ENCODE measurements around the gene ARHGAP26.

The ARHGAP26 gene

GRCh38 chr5:142852416-142853198 is 82.4 kb downstream of the ARHGAP26 start:
- no peak for DNase-seq

- no peak for DNase-seq
Measured at GRCh38 chr5:142853682-142854081, 83.5 kb downstream of the ARHGAP26 start.

GRCh38 chr5:142856269-142856782 is 86.1 kb downstream of the ARHGAP26 start:
- DNase-seq = no peak

- DNase-seq = no peak
Measured at GRCh38 chr5:142857405-142857804, 87.2 kb downstream of the ARHGAP26 start.

GRCh38 chr5:142859037-142859436 is 88.9 kb downstream of the ARHGAP26 start:
- DNase-seq = no peak

DNA sequence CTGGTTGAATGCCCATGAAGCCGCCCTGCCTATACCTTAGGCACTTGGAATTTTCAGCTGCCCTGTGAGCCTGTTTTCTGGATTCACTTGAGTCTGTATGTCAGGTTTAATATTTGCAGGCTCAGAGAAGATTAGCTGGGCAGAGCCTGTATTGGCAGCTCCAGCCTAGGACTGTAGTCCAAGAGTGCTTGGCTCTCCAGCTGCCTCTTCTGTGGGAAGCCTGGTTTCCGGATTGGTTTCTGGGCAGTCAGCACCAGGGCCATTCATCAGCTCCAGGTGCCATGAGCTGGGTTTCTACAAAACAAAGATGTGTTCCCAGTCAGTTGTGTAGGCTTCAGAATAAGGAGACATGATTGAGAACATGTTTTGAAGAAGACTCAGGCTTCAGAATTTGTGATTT is 90.1 kb downstream of the ARHGAP26 start:
- DNase-seq = no peak

GRCh38 chr5:142861011-142861410 is 90.8 kb downstream of the ARHGAP26 start:
- DNase-seq = no peak

DNA sequence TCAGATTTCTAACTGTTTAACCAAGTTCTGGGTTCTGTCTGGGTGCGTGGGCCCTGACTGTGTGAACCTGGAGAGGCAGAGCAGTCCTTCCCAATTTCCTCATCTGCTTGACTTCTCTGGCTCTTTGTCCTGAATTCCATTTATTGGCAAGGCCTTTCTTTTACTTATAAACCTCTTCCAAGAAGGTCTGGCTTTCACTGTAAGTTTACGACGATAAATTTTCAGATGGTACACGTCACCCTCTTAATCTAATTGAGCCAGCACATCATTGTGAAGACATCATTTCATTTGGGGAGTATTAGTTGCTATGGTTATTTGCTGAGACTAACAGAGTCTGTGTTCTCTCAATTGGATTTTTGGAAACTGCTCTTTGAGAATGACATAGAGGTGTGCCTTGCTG is 92.4 kb downstream of the ARHGAP26 start:
- DNase-seq = no peak

DNA sequence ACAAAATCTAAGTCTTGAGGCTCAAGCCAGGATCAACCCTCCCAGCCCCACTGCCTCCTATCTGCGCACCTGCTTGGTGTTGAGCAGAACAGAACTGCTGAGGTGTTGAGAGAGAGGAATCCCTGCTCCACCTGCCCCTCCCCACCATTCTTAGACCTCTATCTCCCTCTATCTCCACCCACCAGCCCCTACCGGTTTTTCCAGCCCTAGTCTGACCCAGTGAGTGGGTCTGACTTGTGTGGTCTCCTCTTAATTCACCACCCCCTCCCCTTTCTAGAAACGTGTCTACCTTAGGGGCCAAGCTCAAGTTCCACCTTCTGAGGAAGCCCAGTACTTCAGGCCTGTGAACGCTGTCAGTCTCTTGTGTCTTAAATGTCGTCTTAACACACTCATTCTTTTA is 93.7 kb downstream of the ARHGAP26 start:
- no peak for DNase-seq

GRCh38 chr5:142864290-142865260 is 94.4 kb downstream of the ARHGAP26 start:
- DNase-seq = no peak

GRCh38 chr5:142865631-142866030 is 95.5 kb downstream of the ARHGAP26 start:
- DNase-seq = no peak

DNA sequence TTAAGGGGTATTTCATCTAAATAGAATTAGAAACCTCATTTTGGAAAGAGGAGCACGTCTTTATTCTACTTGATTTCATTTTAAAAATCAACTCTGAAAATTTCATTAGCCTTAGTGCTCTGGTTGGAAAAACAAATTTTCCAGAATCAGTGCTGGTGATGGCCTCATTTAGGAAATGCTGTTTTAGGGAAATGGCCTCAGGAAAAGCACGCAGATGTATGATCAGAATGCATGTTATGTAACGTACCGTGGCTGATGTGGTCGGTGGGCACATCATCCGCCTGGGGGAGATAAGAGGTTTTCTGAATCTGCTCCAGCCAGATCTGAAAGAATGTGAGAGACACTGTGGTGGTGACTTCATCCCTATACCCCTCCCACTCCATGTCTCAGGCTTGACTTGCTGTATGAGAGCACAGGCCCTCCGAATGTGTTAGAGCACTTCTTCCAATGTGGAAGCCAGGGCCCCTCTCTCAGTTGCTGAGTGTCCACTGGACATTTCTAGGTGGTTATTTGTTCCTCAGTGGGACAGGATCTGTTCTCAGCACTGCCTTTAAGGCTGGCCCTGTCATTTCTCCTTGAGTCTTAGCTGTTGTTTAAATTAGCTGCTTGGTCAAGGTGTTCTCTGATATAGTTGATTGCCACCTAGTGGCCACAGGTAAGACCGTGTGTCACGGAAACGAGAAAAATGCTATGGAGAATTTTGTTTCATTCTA is 96.5 kb downstream of the ARHGAP26 start:
- peak; percentile 36 to 47 for DNase-seq

- DNase-seq = no peak
Measured at GRCh38 chr5:142869886-142870285, 99.7 kb downstream of the ARHGAP26 start.

- DNase-seq = no peak
Measured at GRCh38 chr5:142870532-142871362, 100.6 kb downstream of the ARHGAP26 start.

DNA sequence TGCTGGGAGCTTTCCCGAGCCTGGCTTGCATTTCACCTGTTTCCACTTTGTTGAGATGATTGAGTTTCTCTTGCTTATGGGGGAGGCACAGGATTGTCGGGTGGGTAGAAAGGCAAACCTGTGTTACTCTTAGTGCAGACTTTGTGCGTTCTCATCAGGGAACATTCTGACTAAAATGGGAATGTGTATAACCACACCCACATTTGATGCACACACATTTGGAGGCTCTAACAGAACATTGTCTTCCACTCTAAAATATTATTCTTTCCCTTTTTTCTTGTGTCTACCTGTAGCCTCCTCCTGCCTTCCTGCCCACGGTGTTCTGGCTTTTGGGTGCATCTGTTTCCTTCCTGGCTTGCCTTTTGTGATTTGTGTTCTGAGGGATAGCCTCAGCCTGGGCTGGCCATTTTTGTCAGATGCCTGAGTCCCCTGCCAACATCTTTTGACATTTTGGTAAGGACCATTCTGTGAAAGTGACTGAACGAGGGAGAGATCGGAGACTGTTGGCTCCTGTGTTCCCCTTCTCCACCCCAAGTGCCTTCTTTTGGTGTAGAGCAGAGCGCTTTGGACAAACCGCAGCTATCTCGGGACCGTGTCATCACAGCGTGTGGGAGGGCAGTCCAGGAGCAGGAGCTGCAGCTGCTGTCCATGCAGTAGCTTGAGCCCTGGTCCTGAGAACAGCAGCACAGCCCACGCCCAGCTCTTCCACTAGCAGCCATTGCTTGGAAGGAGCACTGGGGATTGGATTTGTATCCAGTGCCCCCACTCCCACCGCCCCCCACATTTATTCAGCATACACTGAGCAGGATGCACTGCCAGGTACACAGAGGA is 101.4 kb downstream of the ARHGAP26 start:
- no peak for DNase-seq

DNA sequence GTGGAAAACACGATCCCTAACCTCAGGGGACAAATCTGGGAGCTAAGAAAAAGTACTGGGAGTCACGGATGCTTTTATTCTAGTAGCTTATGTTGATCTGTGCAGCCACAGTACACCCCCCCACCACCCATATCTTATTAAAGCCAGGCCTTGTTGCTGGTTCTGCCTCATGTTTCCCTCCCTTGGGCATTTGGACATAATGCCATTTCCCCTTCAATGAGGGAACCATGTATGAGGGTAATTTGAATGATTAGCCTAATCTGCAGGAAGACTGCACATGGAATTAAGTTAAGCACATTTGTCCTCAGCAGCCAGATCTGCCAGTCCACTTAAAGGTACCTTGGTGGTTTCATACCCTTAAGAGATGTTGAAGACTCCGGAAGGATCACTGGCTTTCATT is 102.0 kb downstream of the ARHGAP26 start:
- no peak for DNase-seq

GRCh38 chr5:142872795-142873194 is 102.6 kb downstream of the ARHGAP26 start:
- no peak for DNase-seq

- no peak for DNase-seq
Measured at GRCh38 chr5:142873831-142874230, 103.7 kb downstream of the ARHGAP26 start.

DNA sequence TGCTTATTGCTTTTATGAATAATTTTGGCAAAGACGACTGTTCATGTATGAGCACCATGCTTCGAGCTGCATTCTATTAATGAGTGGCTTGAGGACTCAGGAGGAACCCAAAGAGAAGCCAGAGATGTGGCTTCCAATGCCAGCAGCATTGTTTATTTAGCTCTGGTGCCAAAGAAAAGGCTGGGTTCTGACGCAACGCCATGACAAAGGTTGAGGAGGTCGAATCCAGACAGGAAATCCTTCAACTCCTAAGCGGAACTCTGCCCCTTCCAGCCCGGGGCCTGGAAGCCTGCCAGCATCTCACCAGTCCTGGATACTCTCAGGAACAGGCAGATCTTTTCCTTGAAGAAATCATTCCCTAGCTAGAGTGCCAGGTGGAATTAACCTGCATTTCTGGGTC is 104.4 kb downstream of the ARHGAP26 start:
- DNase-seq = no peak

DNA sequence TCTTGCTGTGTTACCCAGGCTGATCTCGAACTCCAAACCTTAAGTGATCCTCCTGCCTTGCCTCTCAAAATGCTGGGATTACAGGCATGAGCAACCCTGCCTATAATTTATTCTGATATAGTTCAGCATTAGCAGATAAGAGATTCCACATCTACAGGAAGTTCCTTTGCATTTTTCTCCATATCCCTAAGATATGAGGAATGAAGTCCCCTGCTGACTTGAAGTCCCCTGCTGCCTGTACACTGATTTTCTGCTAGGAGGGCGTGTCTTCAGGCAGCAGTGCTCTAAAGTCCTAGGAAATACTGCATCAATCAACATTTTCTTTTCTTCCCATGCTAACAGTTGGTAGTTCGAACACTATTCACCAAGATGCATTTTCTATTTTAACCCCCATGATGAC is 105.8 kb downstream of the ARHGAP26 start:
- no peak for DNase-seq

DNA sequence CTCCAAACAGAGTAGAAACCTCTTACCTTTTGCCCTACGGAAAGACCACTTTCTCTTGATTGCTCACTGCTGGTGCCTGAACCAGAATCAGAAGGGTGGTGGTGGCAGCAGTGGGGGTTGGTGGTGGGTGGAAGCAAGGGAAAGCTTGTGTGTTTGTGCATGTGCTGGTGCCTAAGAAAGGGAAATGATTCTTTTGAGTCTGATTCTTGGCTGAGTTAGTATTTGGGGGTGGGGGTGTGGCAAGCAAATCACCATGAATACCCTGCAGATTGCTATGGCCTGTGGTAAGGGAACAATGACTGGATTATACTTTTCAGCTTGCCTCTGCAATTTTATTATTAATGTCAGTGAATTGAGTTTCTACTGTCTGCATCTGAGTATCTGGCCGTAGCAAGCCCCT is 106.6 kb downstream of the ARHGAP26 start:
- no peak for DNase-seq

Measured in activated CD4-positive, alpha-beta T cell treated with anti-CD3 and anti-CD28 coated beads for 4 hours (primary cell).